ENCODE data around the gene SPRED2. TPM values are rescaled to one million over a fixed set of nuclear protein-coding genes. Genes with fewer than 3 reads are reported as not detected.

Gene SPRED2
- total and polyA plus RNA-seq, 2 of the 8 experiments (the other 6 are each of a cell fraction or from before 2014, with no cell fraction given), result 15.3 to 22.5 TPM

- FAIRE-seq (no peak), DNase-seq (ENCODE audit: low read depth in 1 of 2, low spot score in 2 of 2) (no peak)
- Histone ChIP-seq H3K23me2 (ENCODE audit: low read depth, low read length) (no peaks in the 10 kb centered on the region), H3K23ac (ENCODE audit: insufficient read length) (no peak overlapping the region), H2BK12ac (ENCODE audit: low read depth, low read length) (no peak overlapping the region), H2BK5ac (ENCODE audit: low read depth, low read length) (no peak overlapping the region), H3K4me2 (ENCODE audit: insufficient read depth in 1 of 2, low read depth in 2 of 2, low read length in 2 of 2) (no peak overlapping the region), H2BK120ac (replicated peaks; ENCODE audit: low read depth, low read length) (no peak overlapping the region), H3K18ac (ENCODE audit: extremely low read depth, low read length) (no peak overlapping the region), H3K27ac (ENCODE audit: low read depth, low read length) (no peak overlapping the region), H3K4me3 (ENCODE audit: extremely low read depth in 1 of 4, insufficient read depth in 2 of 4, low read depth in 3 of 4, low read length in 4 of 4) (no peak overlapping the region), H2AFZ (ENCODE audit: low read length) (no peak overlapping the region), H3K79me1 (ENCODE audit: low read depth, low read length) (no peaks in the 10 kb centered on the region), H3K36me3 (ENCODE audit: control insufficient read depth in 2 of 4, insufficient read depth in 4 of 4, low read length in 3 of 4) (no peaks in the 10 kb centered on the region), H3K79me2 (ENCODE audit: control insufficient read depth in 1 of 2, insufficient read depth in 2 of 2, low read length in 2 of 2) (no peaks in the 10 kb centered on the region), H3K4me1 (replicated peaks in 1 of 4; ENCODE audit: control insufficient read depth in 3 of 4, insufficient read depth in 4 of 4, low read length in 3 of 4) (peaks cover 0 to 4% (median under 1%) of the 10 kb centered on the region in 4 experiments; a peak in 1 of 7 replicates), H4K91ac (replicated peaks; ENCODE audit: insufficient read length, low read length) (no peak overlapping the region), H3K4ac (replicated peaks; ENCODE audit: insufficient read length, low read depth, low read length) (no peak overlapping the region), H4K20me1 (replicated peaks in 1 of 2; ENCODE audit: control insufficient read depth in 1 of 2, insufficient read depth in 2 of 2, low read length in 2 of 2) (peaks cover 0 to 1% of the 10 kb centered on the region in 2 experiments), H3K27me3 (replicated peaks in 1 of 4; ENCODE audit: control insufficient read depth in 3 of 4, extremely low read depth in 1 of 4, insufficient read depth in 3 of 4, low read length in 3 of 4) (no peaks in the 10 kb centered on the region; a peak in 2 of 7 replicates), H2AK5ac (ENCODE audit: low read depth, low read length) (no peak overlapping the region), H3K9ac (replicated peaks in 1 of 4; ENCODE audit: extremely low read depth in 1 of 4, low read depth in 3 of 4, low read length in 3 of 4) (no peak overlapping the region), H4K5ac (ENCODE audit: insufficient read length, low read depth, low read length) (no peak overlapping the region), H3K56ac (replicated peaks; ENCODE audit: insufficient read length, low read depth, low read length) (no peak overlapping the region), H4K8ac (ENCODE audit: extremely low read depth, insufficient read depth, low read length) (no peak overlapping the region), H3K14ac (ENCODE audit: insufficient read length) (no peak overlapping the region), H3K9me3 (ENCODE audit: insufficient read depth in 2 of 2, low read depth in 1 of 2, low read length in 1 of 2) (no peaks in the 10 kb centered on the region), H2BK20ac (ENCODE audit: low read length) (no peak overlapping the region), H2BK15ac (ENCODE audit: low read length) (no peak overlapping the region)
- TF ChIP-seq NANOG (IDR thresholded peaks at IDR 0.05; ENCODE audit: insufficient read depth, low read depth, low read length, poor library complexity, severe bottlenecking), result no peak
- no peak for TF ChIP-seq FOSL1 (IDR thresholded peaks at IDR 0.05; ENCODE audit: insufficient read depth, low read depth, low read length)
- CTCF ChIA-PET (ENCODE audit: partially characterized antibody), result interaction anchor here (0.9 to 2.5 kb wide), 4 partner anchors 9 to 124 kb away, joined by 3 to 8 read pairs (median 4); no protein-coding TSS in a partner anchor
- POLR2A ChIA-PET (ENCODE audit: partially characterized antibody), result no interaction called here
- 96% methylated on average over 3 of the region's 3 CpGs; no CpG with 5 or more reads in 1 of the 2 experiments for WGBS, 2 experiments (ENCODE audit: extremely low coverage in 1 of 2, insufficient coverage in 1 of 2, insufficient read length in 1 of 2, insufficient replicate concordance in 2 of 2, low coverage in 1 of 2, low lambda C conversion rate in 2 of 2, missing lambda C conversion rate in 1 of 2)
These were observed 140.3 kb downstream of the SPRED2 start for GRCh38 chr2:65292106-65292400.

Data from H1 (cell line).